Measurements from ENCODE around the gene CDSN. TPM values are rescaled to one million over a fixed set of nuclear protein-coding genes. Genes with fewer than 3 reads are reported as not detected.

Gene CDSN
- total and polyA plus RNA-seq, 2 of the 8 experiments (the other 6 are each of a cell fraction or from before 2014, with no cell fraction given) = not detected

GRCh38 chr6:31149827-31150447 is 29.7 kb upstream of the CDSN start (continued):
- TF ChIP-seq JUND (IDR thresholded peaks at IDR 0.05; ENCODE audit: low read length) (no peak), POU5F1 (IDR thresholded peaks at IDR 0.05; ENCODE audit: low read depth, low read length) (no peak), TBP (IDR thresholded peaks at IDR 0.05; ENCODE audit: low read depth, low read length) (no peak), ATF2 (IDR thresholded peaks at IDR 0.05; ENCODE audit: low read length) (no peak)

Measured in H1 (cell line).